Measurements from ENCODE around the gene LACRT.

LACRT gene

GRCh38 chr12:54587315-54587873 lies 47.3 kb downstream of the LACRT start:
- no peak for TF ChIP-seq CTCF (conservative IDR thresholded peaks at IDR 0.05; ENCODE audit: low read depth, low read length)
- no peak overlapping the region for H3K4me3 ChIP-seq (ENCODE audit: low read length)
- DNase-seq (ENCODE audit: low read depth) = no peak

GRCh38 chr12:54586620-54587019 lies 48.1 kb downstream of the LACRT start:
- no peak for TF ChIP-seq CTCF (conservative IDR thresholded peaks at IDR 0.05; ENCODE audit: low read depth, low read length)
- H3K4me3 ChIP-seq (ENCODE audit: low read length) = no peak overlapping the region
- DNase-seq (ENCODE audit: low read depth) = no peak

GRCh38 chr12:54585243-54585642 lies 49.5 kb downstream of the LACRT start:
- DNase-seq (ENCODE audit: low read depth) = no peak
- no peak for TF ChIP-seq CTCF (conservative IDR thresholded peaks at IDR 0.05; ENCODE audit: low read depth, low read length)
- no peak overlapping the region for H3K4me3 ChIP-seq (ENCODE audit: low read length)

GRCh38 chr12:54584128-54584527 lies 50.6 kb downstream of the LACRT start:
- no peak for DNase-seq (ENCODE audit: low read depth)
- no peak overlapping the region for H3K4me3 ChIP-seq (ENCODE audit: low read length)
- no peak for TF ChIP-seq CTCF (conservative IDR thresholded peaks at IDR 0.05; ENCODE audit: low read depth, low read length)

GRCh38 chr12:54583726-54584125 lies 51.0 kb downstream of the LACRT start:
- no peak for TF ChIP-seq CTCF (conservative IDR thresholded peaks at IDR 0.05; ENCODE audit: low read depth, low read length)
- DNase-seq (ENCODE audit: low read depth) = no peak
- H3K4me3 ChIP-seq (ENCODE audit: low read length) = no peak overlapping the region

- H3K4me3 ChIP-seq (ENCODE audit: low read length) = no peak overlapping the region
- no peak for TF ChIP-seq CTCF (conservative IDR thresholded peaks at IDR 0.05; ENCODE audit: low read depth, low read length)
- DNase-seq (ENCODE audit: low read depth) = no peak
Measured at GRCh38 chr12:54581412-54581811, 53.3 kb downstream of the LACRT start.

Measured in retinal pigment epithelial cell (primary cell).